Fibroblast of the aortic adventitia (primary cell): ENCODE measurements around the gene ABCC10. TPM values are rescaled to one million over a fixed set of nuclear protein-coding genes. Genes with fewer than 3 reads are reported as not detected.

Experiments
- DNase-seq: peaks from one replicate; pipeline ENCODE4 v3.0.0-alpha.2; 2010; ENCODE audit warnings: low read depth
- H3K4me3 ChIP-seq: 2 replicates; pipeline ENCODE4 v1.5.1; 2011; ENCODE audit warnings: low read depth, mild to moderate bottlenecking, control low read depth, low read length, moderate library complexity
- CTCF ChIP-seq: IDR thresholded peaks from 2 replicates; pipeline ENCODE4 v1.5.1; 2011; ENCODE audit warnings: mild to moderate bottlenecking, low read length, control low read depth, inconsistent platforms; ENCODE audit not compliant: insufficient read depth
- total RNA-seq: library from RNA; depleted of rRNA; stranded (reverse); fragments of >200 nt; gene quantifications from 2 replicates; pipeline ENCODE4 v1.2.3, GENCODE V29; 2012; ENCODE audit warnings: low replicate concordance

Gene ABCC10
- total RNA-seq, 1 donor = 25.8 TPM

- peak; percentile 47 for DNase-seq
- no peak for TF ChIP-seq CTCF
- no peak overlapping the region for H3K4me3 ChIP-seq
Measured at GRCh38 chr6:43490523-43490939, 63.2 kb downstream of the ABCC10 start.

GRCh38 chr6:43491750-43492661, 64.7 kb downstream of the ABCC10 start:
- H3K4me3 ChIP-seq = no peak overlapping the region
- no peak for TF ChIP-seq CTCF
- peak; percentile 73 for DNase-seq

- TF ChIP-seq CTCF = no peak
- DNase-seq = no peak
- no peak overlapping the region for H3K4me3 ChIP-seq
Measured at GRCh38 chr6:43492673-43493072, 65.3 kb downstream of the ABCC10 start.

- H3K4me3 ChIP-seq = no peak overlapping the region
- TF ChIP-seq CTCF = no peak
- no peak for DNase-seq
Measured at GRCh38 chr6:43493230-43493629, 65.9 kb downstream of the ABCC10 start.

GRCh38 chr6:43493833-43494232, 66.5 kb downstream of the ABCC10 start:
- H3K4me3 ChIP-seq = no peak overlapping the region
- DNase-seq = no peak
- TF ChIP-seq CTCF = no peak

GRCh38 chr6:43494321-43494720, 67.0 kb downstream of the ABCC10 start:
- no peak for DNase-seq
- no peak overlapping the region for H3K4me3 ChIP-seq
- no peak for TF ChIP-seq CTCF

- no peak for DNase-seq
- H3K4me3 ChIP-seq = no peak overlapping the region
- no peak for TF ChIP-seq CTCF
Measured at GRCh38 chr6:43494766-43495165, 67.4 kb downstream of the ABCC10 start.
